Measurements from ENCODE around the gene TNFRSF1A.

DNA sequence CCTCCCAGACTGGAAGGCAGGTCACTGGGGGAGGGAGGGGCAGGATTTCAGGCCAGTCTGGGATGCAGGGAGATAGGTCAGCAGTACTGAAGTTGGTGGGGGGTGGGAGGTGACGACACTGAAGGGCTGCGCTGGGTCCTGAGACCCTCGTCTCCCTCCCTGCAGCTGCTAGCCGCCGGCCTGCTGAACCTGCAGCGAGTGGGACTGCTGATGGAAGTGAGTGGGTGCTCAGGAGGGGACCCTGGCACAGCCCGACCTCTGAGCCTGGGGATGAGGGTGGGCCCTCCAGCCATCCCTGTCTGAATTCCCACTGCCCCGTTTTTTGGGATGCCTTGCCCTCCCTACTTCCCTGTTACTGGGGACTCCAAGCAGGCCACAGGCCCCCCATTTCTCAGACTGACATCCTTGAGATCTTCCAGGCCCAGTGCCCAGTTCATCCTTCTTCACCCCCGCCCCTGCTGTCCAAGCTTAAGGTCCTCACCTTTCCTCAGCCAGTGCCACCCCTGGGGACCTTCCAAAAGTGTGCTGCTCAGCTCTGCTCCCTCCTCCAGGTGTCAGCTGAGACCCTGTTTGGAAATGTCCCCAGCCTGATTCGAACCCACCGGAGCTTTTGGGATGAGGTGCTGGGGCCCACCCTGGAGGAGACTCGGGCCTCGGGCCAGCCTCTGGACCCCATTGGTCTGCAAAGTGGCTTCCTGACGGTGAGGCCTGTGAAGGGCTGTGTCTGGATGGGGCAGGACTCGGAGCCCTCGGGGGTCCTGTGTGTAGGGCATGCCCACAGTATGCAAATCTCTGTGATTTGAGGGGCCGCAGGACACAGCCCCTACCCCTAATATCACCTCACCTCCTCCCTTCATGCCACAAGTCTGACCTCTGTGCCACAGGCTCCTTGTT, 25.9 kb downstream of the TNFRSF1A start:
- TF ChIP-seq POLR2A (IDR thresholded peaks at IDR 0.05; ENCODE audit: low read depth, low read length) (no peak), POLR2AphosphoS5 (IDR thresholded peaks at IDR 0.05; ENCODE audit: low read depth, low read length) (no peak), POU2F2 (IDR thresholded peaks at IDR 0.05; ENCODE audit: low read depth, low read length) (no peak), TAF1 (IDR thresholded peaks at IDR 0.05; ENCODE audit: low read depth, low read length) (no peak), SPI1 (IDR thresholded peaks at IDR 0.05; ENCODE audit: low read depth, low read length) (no peak), PAX5 (IDR thresholded peaks at IDR 0.05; ENCODE audit: insufficient read depth, low read length, severe bottlenecking) (no peak)

Data from GM12891 (cell line).